ENCODE data around the gene INSYN2B. TPM values are rescaled to one million over a fixed set of nuclear protein-coding genes. Genes with fewer than 3 reads are reported as not detected.

The INSYN2B gene
- total and polyA plus RNA-seq, 10 donors = 0.09 to 5.5 (median 1.1) TPM

DNA sequence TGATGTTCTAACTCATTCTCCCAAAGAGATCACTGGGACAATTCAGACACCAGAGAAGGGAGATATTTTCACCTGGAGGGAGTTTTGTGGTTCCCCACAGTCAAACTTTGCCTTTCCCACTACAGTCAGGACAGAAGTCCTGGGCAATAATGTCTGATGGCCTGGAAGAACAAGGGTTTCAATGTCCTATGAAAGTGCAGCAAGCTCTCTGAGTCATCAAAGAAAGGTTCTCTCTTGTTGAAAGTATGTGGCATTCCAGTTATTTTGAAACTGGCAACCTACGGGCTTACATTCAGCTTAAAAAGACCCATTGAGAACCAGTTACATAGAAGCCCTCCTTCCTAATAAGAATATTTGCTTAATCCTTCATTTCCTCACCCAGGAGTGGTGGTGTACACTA lies 103.9 kb downstream of the INSYN2B start:
- H3K9me3 ChIP-seq = no peaks in the 10 kb centered on the region
- TF ChIP-seq POLR2AphosphoS5 (IDR thresholded peaks at IDR 0.05) (no peak), POLR2A (IDR thresholded peaks at IDR 0.05) (no peak)
- TF ChIP-seq, protein P1, sequence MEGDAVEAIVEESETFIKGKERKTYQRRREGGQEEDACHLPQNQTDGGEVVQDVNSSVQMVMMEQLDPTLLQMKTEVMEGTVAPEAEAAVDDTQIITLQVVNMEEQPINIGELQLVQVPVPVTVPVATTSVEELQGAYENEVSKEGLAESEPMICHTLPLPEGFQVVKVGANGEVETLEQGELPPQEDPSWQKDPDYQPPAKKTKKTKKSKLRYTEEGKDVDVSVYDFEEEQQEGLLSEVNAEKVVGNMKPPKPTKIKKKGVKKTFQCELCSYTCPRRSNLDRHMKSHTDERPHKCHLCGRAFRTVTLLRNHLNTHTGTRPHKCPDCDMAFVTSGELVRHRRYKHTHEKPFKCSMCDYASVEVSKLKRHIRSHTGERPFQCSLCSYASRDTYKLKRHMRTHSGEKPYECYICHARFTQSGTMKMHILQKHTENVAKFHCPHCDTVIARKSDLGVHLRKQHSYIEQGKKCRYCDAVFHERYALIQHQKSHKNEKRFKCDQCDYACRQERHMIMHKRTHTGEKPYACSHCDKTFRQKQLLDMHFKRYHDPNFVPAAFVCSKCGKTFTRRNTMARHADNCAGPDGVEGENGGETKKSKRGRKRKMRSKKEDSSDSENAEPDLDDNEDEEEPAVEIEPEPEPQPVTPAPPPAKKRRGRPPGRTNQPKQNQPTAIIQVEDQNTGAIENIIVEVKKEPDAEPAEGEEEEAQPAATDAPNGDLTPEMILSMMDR (IDR thresholded peaks at IDR 0.05 in 8 of 11, conservative IDR thresholded peaks at IDR 0.05 in 3 of 11) = no peak
- 30 to 84% (median 57%) methylated on average over 1 of the region's 1 CpG for WGBS, 5 donors
- H3K27me3 ChIP-seq (replicated peaks in 1 of 7) = no peaks in the 10 kb centered on the region
- peaks cover 0 to 44% (median under 1%) of the 10 kb centered on the region in 6 donors for H3K36me3 ChIP-seq
- peaks cover 0 to 82% (median 24%) of the 10 kb centered on the region in 6 donors for H3K4me1 ChIP-seq
- peak overlapping the region in 1 of 8 donors; percentile 15 for H3K4me3 ChIP-seq
- intact Hi-C loops (cut with DNase I; ENCODE audit: low total_unique reads) = no loop called here
- DNase-seq = no peak
- H3K27ac ChIP-seq = peak overlapping the region in 6 of 8 donors; percentile 31 to 81 (median 63)

DNA sequence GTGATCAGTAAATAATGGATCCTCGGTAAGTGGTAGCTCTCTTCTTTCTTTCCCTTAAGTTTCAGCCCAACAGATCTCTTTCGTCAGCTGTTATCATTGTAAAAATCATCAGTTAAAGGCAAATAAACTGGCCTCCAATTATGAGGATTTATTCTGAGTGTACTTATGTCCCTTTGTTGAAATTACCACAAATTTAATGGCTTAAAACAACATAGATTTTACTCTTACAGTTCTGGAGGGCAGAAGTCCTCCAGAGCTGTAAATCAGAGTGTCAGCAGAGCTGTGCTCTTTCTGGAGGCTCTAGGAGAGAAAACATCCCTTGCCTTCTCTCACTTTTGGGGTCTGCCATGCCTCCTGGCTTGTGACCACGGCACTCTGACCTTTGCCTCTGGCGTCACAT lies 104.6 kb downstream of the INSYN2B start:
- 64 to 91% (median 79%) methylated on average over 4 of the region's 4 CpGs for WGBS, 5 donors
- peak overlapping the region in 6 of 8 donors; percentile 31 to 81 (median 63) for H3K27ac ChIP-seq
- peak overlapping the region in 1 of 8 donors; percentile 15 for H3K4me3 ChIP-seq
- DNase-seq = no peak
- peaks cover 0 to 76% (median 24%) of the 10 kb centered on the region in 6 donors for H3K4me1 ChIP-seq
- no peak for TF ChIP-seq POLR2AphosphoS5 (IDR thresholded peaks at IDR 0.05)
- no peak for TF ChIP-seq POLR2A (IDR thresholded peaks at IDR 0.05)
- TF ChIP-seq, protein P1 (IDR thresholded peaks at IDR 0.05 in 8 of 11, conservative IDR thresholded peaks at IDR 0.05 in 3 of 11) = no peak
- no peaks in the 10 kb centered on the region for H3K27me3 ChIP-seq (replicated peaks in 1 of 7)
- intact Hi-C loops (cut with DNase I; ENCODE audit: low total_unique reads) = no loop called here
- H3K9me3 ChIP-seq = no peaks in the 10 kb centered on the region
- peaks cover 0 to 44% (median 0%) of the 10 kb centered on the region in 6 donors for H3K36me3 ChIP-seq

DNA sequence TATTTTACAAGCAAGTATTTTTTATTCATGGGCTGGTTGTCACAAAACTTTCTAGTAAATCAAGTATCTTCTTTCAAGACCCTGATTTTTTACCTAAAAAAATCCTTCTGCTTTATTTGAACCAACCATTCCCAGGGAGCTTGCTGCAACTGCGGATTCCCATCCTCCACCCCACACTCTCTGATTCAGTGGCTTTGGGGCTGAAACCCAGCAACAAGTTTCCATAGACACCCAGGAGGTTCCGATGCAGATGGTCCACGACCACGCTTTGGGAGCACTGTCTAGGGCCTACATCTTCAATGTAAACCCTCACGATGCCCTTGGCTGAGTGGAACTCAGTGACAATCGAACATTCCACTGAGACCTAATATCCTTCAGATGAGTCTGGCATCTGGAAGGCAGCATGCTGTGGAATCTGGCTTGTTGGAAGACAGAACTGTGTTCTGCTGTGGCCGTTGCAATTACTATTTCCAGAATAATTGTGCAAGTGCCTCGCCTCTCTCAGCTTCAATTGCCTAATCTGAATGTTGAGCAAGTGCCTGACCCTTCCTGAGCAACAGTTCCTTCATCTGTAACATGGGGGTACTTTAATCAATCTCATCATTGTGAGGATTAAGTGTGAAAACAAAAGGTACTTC lies 105.1 kb downstream of the INSYN2B start:
- intact Hi-C loops (cut with DNase I; ENCODE audit: low total_unique reads) = no loop called here
- Histone ChIP-seq H3K27ac (peak overlapping the region in 6 of 8 donors; percentile 39 to 81 (median 63)), H3K36me3 (peaks cover 0 to 47% (median 0%) of the 10 kb centered on the region in 6 donors), H3K27me3 (replicated peaks in 1 of 7) (no peaks in the 10 kb centered on the region), H3K9me3 (no peaks in the 10 kb centered on the region), H3K4me3 (peak overlapping the region in 1 of 8 donors; percentile 15), H3K4me1 (peaks cover 0 to 70% (median 24%) of the 10 kb centered on the region in 6 donors)
- TF ChIP-seq, protein P1 (IDR thresholded peaks at IDR 0.05 in 8 of 11, conservative IDR thresholded peaks at IDR 0.05 in 3 of 11) = no peak
- peak in 1 of 3 donors; percentile 66 for TF ChIP-seq POLR2AphosphoS5 (IDR thresholded peaks at IDR 0.05)
- TF ChIP-seq POLR2A (IDR thresholded peaks at IDR 0.05) = no peak
- 50 to 83% (median 69%) methylated on average over 8 of the region's 8 CpGs for WGBS, 5 donors
- no peak for DNase-seq

DNA sequence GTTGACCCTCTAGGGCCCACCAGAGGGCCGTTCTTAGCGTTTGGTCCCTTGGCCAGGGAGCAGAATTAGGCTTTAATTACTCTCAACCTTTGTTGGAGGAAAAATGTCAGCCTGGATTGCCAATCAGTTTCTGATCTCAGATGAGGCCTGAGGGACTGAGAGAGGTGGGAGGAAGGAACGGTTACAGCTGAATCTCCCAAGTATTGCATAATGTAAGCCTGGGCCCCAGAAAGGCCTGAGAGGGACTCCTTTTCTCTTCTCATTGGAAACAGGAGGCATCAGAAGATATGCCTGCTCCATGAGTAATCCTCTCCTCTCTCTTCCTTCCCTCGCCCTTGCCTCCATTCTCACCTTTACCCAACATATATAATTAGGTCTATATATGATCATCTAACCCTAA lies 105.7 kb downstream of the INSYN2B start:
- H3K9me3 ChIP-seq = no peaks in the 10 kb centered on the region
- 62 to 88% (median 70%) methylated on average over 4 of the region's 4 CpGs for WGBS, 5 donors
- H3K36me3 ChIP-seq = peaks cover 0 to 53% (median 0%) of the 10 kb centered on the region in 6 donors
- H3K4me1 ChIP-seq = peaks cover 0 to 64% (median 24%) of the 10 kb centered on the region in 6 donors
- H3K27me3 ChIP-seq (replicated peaks in 1 of 7) = no peaks in the 10 kb centered on the region
- DNase-seq = no peak
- TF ChIP-seq, protein P1 (IDR thresholded peaks at IDR 0.05 in 8 of 11, conservative IDR thresholded peaks at IDR 0.05 in 3 of 11) = no peak
- TF ChIP-seq POLR2A (IDR thresholded peaks at IDR 0.05) (no peak), POLR2AphosphoS5 (IDR thresholded peaks at IDR 0.05) (no peak)
- no peak overlapping the region for H3K4me3 ChIP-seq
- intact Hi-C loops (cut with DNase I; ENCODE audit: low total_unique reads) = no loop called here
- H3K27ac ChIP-seq = peak overlapping the region in 6 of 8 donors; percentile 17 to 81 (median 63)

All from spleen (tissue), 11 donors.